ENCODE data around the gene SCYGR5. TPM values are rescaled to one million over a fixed set of nuclear protein-coding genes. Genes with fewer than 3 reads are reported as not detected.

The SCYGR5 gene
- total RNA-seq, 2 experiments from 2014 or later, result not detected

DNA sequence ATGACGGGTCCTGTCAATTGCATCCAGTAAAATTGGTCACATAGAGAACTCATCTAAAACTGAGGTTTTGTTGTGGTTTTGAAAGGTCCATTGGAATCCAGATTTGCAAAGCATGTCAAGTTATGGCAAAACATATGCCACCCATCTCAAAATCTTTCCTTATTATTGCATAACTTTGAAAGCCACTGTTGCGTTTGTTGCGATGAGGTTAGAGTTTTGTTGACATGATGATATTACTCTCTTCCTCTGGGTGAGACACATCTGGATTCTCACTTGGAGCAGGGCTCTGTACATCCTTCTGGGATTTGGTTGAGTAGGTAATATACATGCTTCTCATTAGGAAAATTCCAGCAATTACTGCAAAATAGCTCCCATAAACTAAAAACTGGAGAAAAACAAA is 20.6 kb downstream of the SCYGR5 start:
- H3K4me1 Mint-ChIP-seq (ENCODE audit: low read depth), result no peaks in the 10 kb centered on the region
- intact Hi-C loops (cut with micrococcal nuclease), result no loop called here
- H3K27ac Mint-ChIP-seq, result no peak overlapping the region
- peaks cover 16% of the 10 kb centered on the region for H3K27me3 Mint-ChIP-seq
- no peak overlapping the region for H3K4me3 Mint-ChIP-seq
- H3K9me3 Mint-ChIP-seq, result no peaks in the 10 kb centered on the region
- H3K36me3 Mint-ChIP-seq (ENCODE audit: low read depth), result no peaks in the 10 kb centered on the region
- no peak for ATAC-seq
- POLR2A ChIA-PET, result no interaction called here
- CTCF ChIA-PET, result no interaction called here
- DNase-seq, result no peak
- TF ChIP-seq, protein P1, sequence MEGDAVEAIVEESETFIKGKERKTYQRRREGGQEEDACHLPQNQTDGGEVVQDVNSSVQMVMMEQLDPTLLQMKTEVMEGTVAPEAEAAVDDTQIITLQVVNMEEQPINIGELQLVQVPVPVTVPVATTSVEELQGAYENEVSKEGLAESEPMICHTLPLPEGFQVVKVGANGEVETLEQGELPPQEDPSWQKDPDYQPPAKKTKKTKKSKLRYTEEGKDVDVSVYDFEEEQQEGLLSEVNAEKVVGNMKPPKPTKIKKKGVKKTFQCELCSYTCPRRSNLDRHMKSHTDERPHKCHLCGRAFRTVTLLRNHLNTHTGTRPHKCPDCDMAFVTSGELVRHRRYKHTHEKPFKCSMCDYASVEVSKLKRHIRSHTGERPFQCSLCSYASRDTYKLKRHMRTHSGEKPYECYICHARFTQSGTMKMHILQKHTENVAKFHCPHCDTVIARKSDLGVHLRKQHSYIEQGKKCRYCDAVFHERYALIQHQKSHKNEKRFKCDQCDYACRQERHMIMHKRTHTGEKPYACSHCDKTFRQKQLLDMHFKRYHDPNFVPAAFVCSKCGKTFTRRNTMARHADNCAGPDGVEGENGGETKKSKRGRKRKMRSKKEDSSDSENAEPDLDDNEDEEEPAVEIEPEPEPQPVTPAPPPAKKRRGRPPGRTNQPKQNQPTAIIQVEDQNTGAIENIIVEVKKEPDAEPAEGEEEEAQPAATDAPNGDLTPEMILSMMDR (IDR thresholded peaks at IDR 0.05), result no peak

DNA sequence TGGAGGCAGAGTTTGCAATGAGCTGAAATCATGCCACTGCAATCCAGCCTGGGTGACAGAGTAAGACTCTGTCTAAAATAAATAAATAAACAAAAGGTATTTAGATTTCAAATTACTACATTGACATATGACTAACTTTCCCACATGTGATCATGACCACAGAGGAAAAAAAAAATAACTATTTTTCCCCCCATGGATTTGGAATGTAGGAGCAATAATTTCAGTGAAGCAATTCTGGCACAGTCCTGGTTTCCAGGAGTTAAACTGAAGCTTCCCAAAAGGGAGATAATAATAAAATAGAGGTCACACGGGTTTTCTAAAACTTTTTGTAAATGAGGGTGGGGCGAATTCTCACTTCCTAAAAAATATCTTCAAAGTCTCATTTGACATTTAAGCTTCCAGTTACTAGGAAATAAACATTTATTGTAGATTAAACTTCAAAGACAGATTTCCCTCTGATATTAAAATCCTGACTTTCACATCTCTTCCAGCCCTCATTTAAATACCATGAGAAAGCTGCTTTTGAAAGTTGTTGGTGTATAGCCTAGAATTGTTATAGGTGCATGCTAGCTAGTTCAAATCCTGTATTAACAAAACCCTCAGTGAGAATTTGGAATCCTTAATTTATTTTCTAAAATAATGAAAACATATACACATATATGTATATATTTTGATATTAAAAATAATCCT is 30.5 kb downstream of the SCYGR5 start:
- no peaks in the 10 kb centered on the region for H3K4me1 Mint-ChIP-seq (ENCODE audit: low read depth)
- TF ChIP-seq, protein P1 (IDR thresholded peaks at IDR 0.05), result no peak
- ATAC-seq (no peak), DNase-seq (no peak)
- no peaks in the 10 kb centered on the region for H3K9me3 Mint-ChIP-seq
- POLR2A ChIA-PET, result no interaction called here
- no peaks in the 10 kb centered on the region for H3K36me3 Mint-ChIP-seq (ENCODE audit: low read depth)
- H3K27me3 Mint-ChIP-seq, result peaks cover 3% of the 10 kb centered on the region
- H3K27ac Mint-ChIP-seq, result no peak overlapping the region
- intact Hi-C loops (cut with micrococcal nuclease), result no loop called here
- H3K4me3 Mint-ChIP-seq, result no peak overlapping the region
- CTCF ChIA-PET, result interaction anchor here (1.2 kb wide), 2 partner anchors 39 to 69 kb away, joined by 4 read pairs; no protein-coding TSS in a partner anchor

DNA sequence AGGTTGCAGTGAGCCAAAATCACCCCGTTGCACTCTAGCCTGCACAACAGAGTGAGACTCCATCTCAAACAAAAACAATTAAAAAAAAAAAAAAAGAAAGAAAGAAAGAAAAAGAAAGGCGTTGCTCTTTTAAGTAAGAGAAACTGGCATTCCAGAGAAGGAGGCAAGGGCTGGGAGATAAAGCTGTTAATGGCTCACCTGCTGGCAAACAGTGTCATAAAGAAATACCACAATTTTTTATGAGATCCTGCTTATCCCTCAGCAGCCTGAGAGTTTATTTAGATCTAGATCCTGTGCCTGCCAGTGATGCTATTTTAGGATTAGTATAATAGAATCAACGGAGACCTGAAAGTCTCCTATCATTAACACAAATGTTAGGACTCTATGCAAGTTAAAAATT is 35.0 kb downstream of the SCYGR5 start:
- Mint-ChIP-seq H3K27me3 (peaks cover 10% of the 10 kb centered on the region), H3K9me3 (no peaks in the 10 kb centered on the region), H3K4me1 (ENCODE audit: low read depth) (no peaks in the 10 kb centered on the region), H3K4me3 (no peak overlapping the region), H3K36me3 (ENCODE audit: low read depth) (no peaks in the 10 kb centered on the region), H3K27ac (no peak overlapping the region)
- intact Hi-C loops (cut with micrococcal nuclease), result no loop called here
- POLR2A ChIA-PET, result no interaction called here
- DNase-seq (no peak), ATAC-seq (no peak)
- TF ChIP-seq, protein P1 (IDR thresholded peaks at IDR 0.05), result no peak
- CTCF ChIA-PET, result no interaction called here

DNA sequence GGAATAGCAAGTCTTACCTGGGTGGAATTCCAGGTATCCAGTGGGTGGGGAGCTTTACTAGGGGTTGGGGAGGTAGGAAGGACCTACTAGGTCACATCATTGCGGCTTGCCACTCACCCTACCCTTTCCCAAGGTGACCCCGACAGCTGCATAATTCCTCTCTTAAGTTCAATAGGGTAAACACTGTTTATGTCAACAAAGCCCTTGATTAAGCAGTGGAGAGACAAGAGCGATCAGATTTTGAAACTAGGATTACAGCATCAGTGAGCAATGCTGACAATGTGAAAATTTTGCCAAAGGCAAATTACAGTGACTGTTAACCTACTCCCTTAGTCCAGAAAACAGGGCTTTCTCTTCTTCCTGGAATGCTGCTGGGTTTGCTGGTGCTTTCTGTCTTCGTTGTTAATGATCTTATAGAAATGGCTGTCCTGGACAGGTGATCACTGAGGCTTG is 36.7 kb downstream of the SCYGR5 start:
- no peak overlapping the region for H3K27ac Mint-ChIP-seq
- H3K36me3 Mint-ChIP-seq (ENCODE audit: low read depth), result no peaks in the 10 kb centered on the region
- peaks cover 10% of the 10 kb centered on the region for H3K27me3 Mint-ChIP-seq
- no peaks in the 10 kb centered on the region for H3K9me3 Mint-ChIP-seq
- intact Hi-C loops (cut with micrococcal nuclease), result no loop called here
- H3K4me3 Mint-ChIP-seq, result no peak overlapping the region
- TF ChIP-seq, protein P1 (IDR thresholded peaks at IDR 0.05), result no peak
- no peaks in the 10 kb centered on the region for H3K4me1 Mint-ChIP-seq (ENCODE audit: low read depth)
- ChIA-PET POLR2A (no interaction called here), CTCF (no interaction called here)
- no peak for ATAC-seq
- no peak for DNase-seq

DNA sequence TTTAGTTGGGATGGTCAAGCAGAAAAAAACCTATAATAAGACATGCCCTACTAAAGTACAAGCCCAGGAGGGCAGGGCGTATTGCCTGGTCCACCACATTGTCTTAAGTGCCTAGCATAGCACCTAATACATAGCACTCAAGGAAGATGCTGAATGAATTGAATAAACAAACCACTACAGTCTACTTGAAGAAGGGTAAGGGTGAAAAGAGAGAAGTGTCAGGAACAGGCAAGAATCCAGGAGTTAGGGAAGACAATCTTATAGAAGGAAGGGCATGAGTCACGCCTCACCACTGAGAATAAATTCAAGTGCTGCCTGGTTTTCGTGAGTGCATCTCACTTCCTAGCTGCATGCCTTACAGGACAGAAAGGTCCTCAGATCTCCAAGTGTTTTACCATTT is 37.4 kb downstream of the SCYGR5 start:
- intact Hi-C loops (cut with micrococcal nuclease), result no loop called here
- ATAC-seq, result no peak
- no peak overlapping the region for H3K4me3 Mint-ChIP-seq
- H3K27me3 Mint-ChIP-seq, result peaks cover 10% of the 10 kb centered on the region
- ChIA-PET CTCF (no interaction called here), POLR2A (no interaction called here)
- no peaks in the 10 kb centered on the region for H3K36me3 Mint-ChIP-seq (ENCODE audit: low read depth)
- no peak overlapping the region for H3K27ac Mint-ChIP-seq
- DNase-seq, result no peak
- TF ChIP-seq, protein P1 (IDR thresholded peaks at IDR 0.05), result no peak
- no peaks in the 10 kb centered on the region for H3K4me1 Mint-ChIP-seq (ENCODE audit: low read depth)
- H3K9me3 Mint-ChIP-seq, result no peaks in the 10 kb centered on the region

All from activated CD8-positive, alpha-beta T cell treated with anti-CD3 and anti-CD28 coated beads for 36 hours (primary cell).